ENCODE results near the gene MOB1B. TPM values are rescaled to one million over a fixed set of nuclear protein-coding genes. Genes with fewer than 3 reads are reported as not detected.

MOB1B gene
- total and polyA plus RNA-seq, 2 of the 13 experiments (the other 11 are each of a cell fraction or from before 2014, with no cell fraction given) = 3.9 to 4.0 TPM

DNA sequence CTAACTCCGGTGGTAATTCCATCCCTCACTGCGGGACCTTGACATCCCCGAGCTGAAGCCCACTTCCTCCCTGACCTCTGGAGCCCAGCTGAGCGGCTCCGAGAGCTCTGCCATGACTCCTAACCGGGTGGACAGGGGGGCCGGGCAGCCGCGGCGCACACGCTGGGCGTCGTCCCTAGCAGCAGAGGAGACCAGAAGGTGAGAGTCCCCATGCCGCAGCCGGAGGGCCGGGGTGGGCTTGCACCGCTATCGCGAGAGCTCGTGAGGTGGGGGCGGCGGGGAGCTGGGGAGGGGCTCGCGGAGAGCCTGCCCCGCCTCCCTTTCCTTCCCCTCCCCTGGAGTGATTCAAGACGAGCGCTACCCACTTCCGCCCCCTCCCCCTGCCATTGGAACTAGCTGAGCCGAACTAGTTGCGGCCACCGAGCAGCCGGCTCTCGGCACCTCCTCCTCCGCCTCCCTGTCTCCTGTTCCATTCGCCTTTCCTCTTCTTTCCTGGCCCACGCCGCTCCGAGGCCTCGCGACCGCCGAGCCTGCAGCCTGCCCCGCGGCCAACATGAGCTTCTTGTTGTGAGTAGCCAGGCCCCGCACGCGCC, at the start of gene MOB1B (continued):
- TF ChIP-seq, protein P1, sequence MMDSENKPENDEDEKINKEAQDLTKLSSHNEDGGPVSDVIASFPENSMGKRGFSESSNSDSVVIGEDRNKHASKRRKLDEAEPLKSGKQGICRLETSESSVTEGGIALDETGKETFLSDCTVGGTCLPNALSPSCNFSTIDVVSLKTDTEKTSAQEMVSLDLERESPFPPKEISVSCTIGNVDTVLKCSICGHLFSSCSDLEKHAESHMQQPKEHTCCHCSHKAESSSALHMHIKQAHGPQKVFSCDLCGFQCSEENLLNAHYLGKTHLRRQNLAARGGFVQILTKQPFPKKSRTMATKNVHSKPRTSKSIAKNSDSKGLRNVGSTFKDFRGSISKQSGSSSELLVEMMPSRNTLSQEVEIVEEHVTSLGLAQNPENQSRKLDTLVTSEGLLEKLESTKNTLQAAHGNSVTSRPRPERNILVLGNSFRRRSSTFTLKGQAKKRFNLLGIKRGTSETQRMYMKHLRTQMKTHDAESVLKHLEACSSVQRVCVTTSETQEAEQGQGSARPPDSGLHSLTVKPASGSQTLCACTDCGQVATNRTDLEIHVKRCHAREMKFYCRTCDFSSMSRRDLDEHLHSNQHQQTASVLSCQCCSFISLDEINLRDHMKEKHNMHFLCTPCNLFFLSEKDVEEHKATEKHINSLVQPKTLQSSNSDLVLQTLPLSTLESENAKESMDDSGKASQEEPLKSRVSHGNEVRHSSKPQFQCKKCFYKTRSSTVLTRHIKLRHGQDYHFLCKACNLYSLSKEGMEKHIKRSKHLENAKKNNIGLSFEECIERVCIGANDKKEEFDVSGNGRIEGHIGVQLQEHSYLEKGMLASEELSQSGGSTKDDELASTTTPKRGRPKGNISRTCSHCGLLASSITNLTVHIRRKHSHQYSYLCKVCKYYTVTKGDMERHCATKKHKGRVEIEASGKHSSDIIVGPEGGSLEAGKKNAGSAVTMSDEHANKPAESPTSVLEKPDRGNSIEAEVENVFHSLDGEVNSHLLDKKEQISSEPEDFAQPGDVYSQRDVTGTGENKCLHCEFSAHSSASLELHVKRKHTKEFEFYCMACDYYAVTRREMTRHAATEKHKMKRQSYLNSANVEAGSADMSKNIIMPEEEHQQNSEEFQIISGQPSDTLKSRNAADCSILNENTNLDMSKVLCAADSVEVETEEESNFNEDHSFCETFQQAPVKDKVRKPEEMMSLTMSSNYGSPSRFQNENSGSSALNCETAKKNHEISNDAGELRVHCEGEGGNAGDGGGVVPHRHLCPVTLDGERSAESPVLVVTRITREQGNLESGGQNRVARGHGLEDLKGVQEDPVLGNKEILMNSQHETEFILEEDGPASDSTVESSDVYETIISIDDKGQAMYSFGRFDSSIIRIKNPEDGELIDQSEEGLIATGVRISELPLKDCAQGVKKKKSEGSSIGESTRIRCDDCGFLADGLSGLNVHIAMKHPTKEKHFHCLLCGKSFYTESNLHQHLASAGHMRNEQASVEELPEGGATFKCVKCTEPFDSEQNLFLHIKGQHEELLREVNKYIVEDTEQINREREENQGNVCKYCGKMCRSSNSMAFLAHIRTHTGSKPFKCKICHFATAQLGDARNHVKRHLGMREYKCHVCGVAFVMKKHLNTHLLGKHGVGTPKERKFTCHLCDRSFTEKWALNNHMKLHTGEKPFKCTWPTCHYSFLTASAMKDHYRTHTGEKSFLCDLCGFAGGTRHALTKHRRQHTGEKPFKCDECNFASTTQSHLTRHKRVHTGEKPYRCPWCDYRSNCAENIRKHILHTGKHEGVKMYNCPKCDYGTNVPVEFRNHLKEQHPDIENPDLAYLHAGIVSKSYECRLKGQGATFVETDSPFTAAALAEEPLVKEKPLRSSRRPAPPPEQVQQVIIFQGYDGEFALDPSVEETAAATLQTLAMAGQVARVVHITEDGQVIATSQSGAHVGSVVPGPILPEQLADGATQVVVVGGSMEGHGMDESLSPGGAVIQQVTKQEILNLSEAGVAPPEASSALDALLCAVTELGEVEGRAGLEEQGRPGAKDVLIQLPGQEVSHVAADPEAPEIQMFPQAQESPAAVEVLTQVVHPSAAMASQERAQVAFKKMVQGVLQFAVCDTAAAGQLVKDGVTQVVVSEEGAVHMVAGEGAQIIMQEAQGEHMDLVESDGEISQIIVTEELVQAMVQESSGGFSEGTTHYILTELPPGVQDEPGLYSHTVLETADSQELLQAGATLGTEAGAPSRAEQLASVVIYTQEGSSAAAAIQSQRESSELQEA (CRISPR knock-in tag; IDR thresholded peaks at IDR 0.05; ENCODE audit: not compliant biosample characterization) = no peak
- TF ChIP-seq ZNF333 (CRISPR knock-in tag; IDR thresholded peaks at IDR 0.05; ENCODE audit: borderline replicate concordance) = 0 out of 2 replicates have a peak, but pooled peaks have one; percentile 63
- TF ChIP-seq, protein P2, sequence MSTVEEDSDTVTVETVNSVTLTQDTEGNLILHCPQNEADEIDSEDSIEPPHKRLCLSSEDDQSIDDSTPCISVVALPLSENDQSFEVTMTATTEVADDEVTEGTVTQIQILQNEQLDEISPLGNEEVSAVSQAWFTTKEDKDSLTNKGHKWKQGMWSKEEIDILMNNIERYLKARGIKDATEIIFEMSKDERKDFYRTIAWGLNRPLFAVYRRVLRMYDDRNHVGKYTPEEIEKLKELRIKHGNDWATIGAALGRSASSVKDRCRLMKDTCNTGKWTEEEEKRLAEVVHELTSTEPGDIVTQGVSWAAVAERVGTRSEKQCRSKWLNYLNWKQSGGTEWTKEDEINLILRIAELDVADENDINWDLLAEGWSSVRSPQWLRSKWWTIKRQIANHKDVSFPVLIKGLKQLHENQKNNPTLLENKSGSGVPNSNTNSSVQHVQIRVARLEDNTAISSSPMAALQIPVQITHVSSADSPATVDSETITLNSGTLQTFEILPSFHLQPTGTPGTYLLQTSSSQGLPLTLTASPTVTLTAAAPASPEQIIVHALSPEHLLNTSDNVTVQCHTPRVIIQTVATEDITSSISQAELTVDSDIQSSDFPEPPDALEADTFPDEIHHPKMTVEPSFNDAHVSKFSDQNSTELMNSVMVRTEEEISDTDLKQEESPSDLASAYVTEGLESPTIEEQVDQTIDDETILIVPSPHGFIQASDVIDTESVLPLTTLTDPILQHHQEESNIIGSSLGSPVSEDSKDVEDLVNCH (CRISPR knock-in tag; IDR thresholded peaks at IDR 0.05) = no peak
- no peak for TF ChIP-seq ZNF253 (CRISPR knock-in tag; IDR thresholded peaks at IDR 0.05; ENCODE audit: borderline replicate concordance)
- TF ChIP-seq ARHGAP35 (CRISPR knock-in tag; IDR thresholded peaks at IDR 0.05; ENCODE audit: borderline replicate concordance) = no peak
- TF ChIP-seq ZNF768 (CRISPR knock-in tag; IDR thresholded peaks at IDR 0.05) = peak; percentile 67
- no peak for TF ChIP-seq JDP2 (CRISPR knock-in tag; IDR thresholded peaks at IDR 0.05; ENCODE audit: borderline replicate concordance)
- TF ChIP-seq PRMT3 (CRISPR knock-in tag; IDR thresholded peaks at IDR 0.05; ENCODE audit: borderline replicate concordance, low read depth) = 0 out of 2 replicates have a peak, but pooled peaks have one; percentile 33
- peak; percentile 91 for TF ChIP-seq MAZ (IDR thresholded peaks at IDR 0.05; ENCODE audit: borderline replicate concordance, low read depth, low read length)
- peak; percentile 73 for TF ChIP-seq MAZ (CRISPR knock-in tag; IDR thresholded peaks at IDR 0.05; ENCODE audit: low read depth)
- TF ChIP-seq RFXAP (CRISPR knock-in tag; IDR thresholded peaks at IDR 0.05; ENCODE audit: borderline replicate concordance) = no peak
- 0 out of 2 replicates have a peak, but pooled peaks have one; percentile 37 for TF ChIP-seq ZNF263 (CRISPR knock-in tag; IDR thresholded peaks at IDR 0.05)
- TF ChIP-seq RBFOX2 (IDR thresholded peaks at IDR 0.05; ENCODE audit: low read depth, low read length) = peak; percentile 71
- TF ChIP-seq FOXC1 (CRISPR knock-in tag; IDR thresholded peaks at IDR 0.05; ENCODE audit: borderline replicate concordance) = peak; percentile 26; the same call in 1 of the 2 replicates
- TF ChIP-seq NRL (CRISPR knock-in tag; IDR thresholded peaks at IDR 0.05; ENCODE audit: borderline replicate concordance) = 0 out of 2 replicates have a peak, but pooled peaks have one; percentile 26
- 0 out of 2 replicates have a peak, but pooled peaks have one; percentile 27 for TF ChIP-seq KLF11 (CRISPR knock-in tag; IDR thresholded peaks at IDR 0.05)
- no peak for TF ChIP-seq JUN (CRISPR knock-in tag; IDR thresholded peaks at IDR 0.05)
- 0 out of 2 replicates have a peak, but pooled peaks have one; percentile 37 for TF ChIP-seq NKX3-1 (CRISPR knock-in tag; IDR thresholded peaks at IDR 0.05)
- peak; percentile 68; the same call in 1 of the 2 replicates for TF ChIP-seq ZNF816 (CRISPR knock-in tag; IDR thresholded peaks at IDR 0.05; ENCODE audit: borderline replicate concordance)
- peak; percentile 52; the same call in 1 of the 2 replicates for TF ChIP-seq HOXA3 (CRISPR knock-in tag; IDR thresholded peaks at IDR 0.05)
